GM19452 (cell line): ENCODE results near the gene SORD.
"Not testable (repeated sequence)": the region's sequence is repeated elsewhere in the genome, so short reads cannot be mapped to it uniquely, and the experiment has no call there.

Experiments used
- ATAC-seq: cut with Tn5 transposase; IDR thresholded peaks from one replicate; pipeline ENCODE4 v1.9.1; 2021; ENCODE audit not compliant: unreplicated experiment

The SORD gene

GRCh38 chr15:45023659-45024225, 747 bp downstream of the SORD start:
- no peak for ATAC-seq

- ATAC-seq: not testable (repeated sequence)
Observed at GRCh38 chr15:45024649-45025048, 1.7 kb downstream of the SORD start.

GRCh38 chr15:45025627-45026026, 2.6 kb downstream of the SORD start:
- not testable (repeated sequence) for ATAC-seq

GRCh38 chr15:45026651-45027190, 3.7 kb downstream of the SORD start:
- no peak for ATAC-seq

- no peak for ATAC-seq
Observed at GRCh38 chr15:45027220-45027619, 4.2 kb downstream of the SORD start.

- ATAC-seq: no peak
Observed at GRCh38 chr15:45030743-45031142, 7.7 kb downstream of the SORD start.

- ATAC-seq: not testable (repeated sequence)
Observed at GRCh38 chr15:45031522-45032028, 8.6 kb downstream of the SORD start.

GRCh38 chr15:45032501-45032900, 9.5 kb downstream of the SORD start:
- ATAC-seq: not testable (repeated sequence)

- ATAC-seq: not testable (repeated sequence)
Observed at GRCh38 chr15:45034087-45034486, 11.1 kb downstream of the SORD start.

GRCh38 chr15:45034600-45035375, 11.8 kb downstream of the SORD start:
- ATAC-seq: not testable (repeated sequence)

- peak; percentile 83 for ATAC-seq
Observed at GRCh38 chr15:45036812-45037781, 14.1 kb downstream of the SORD start.

GRCh38 chr15:45037936-45038335, 14.9 kb downstream of the SORD start:
- no peak for ATAC-seq

- not testable (repeated sequence) for ATAC-seq
Observed at GRCh38 chr15:45040396-45040795, 17.4 kb downstream of the SORD start.

- not testable (repeated sequence) for ATAC-seq
Observed at GRCh38 chr15:45041538-45041937, 18.5 kb downstream of the SORD start.

GRCh38 chr15:45042859-45043258, 19.9 kb downstream of the SORD start:
- not testable (repeated sequence) for ATAC-seq

- not testable (repeated sequence) for ATAC-seq
Observed at GRCh38 chr15:45044270-45044669, 21.3 kb downstream of the SORD start.

- not testable (repeated sequence) for ATAC-seq
Observed at GRCh38 chr15:45048449-45048793, 25.4 kb downstream of the SORD start.

- ATAC-seq: no peak
Observed at GRCh38 chr15:45048794-45049631, 26.0 kb downstream of the SORD start.

- no peak for ATAC-seq
Observed at GRCh38 chr15:45050587-45050986, 27.6 kb downstream of the SORD start.

- not testable (repeated sequence) for ATAC-seq
Observed at GRCh38 chr15:45052676-45053075, 29.7 kb downstream of the SORD start.
